NCI-H748 (cell line): ENCODE measurements around the gene BAIAP2L1.
"Not testable (repeated sequence)": the region's sequence is repeated elsewhere in the genome, so short reads cannot be mapped to it uniquely, and the experiment has no call there.

Experiments used
- DNase-seq: peaks from one replicate; lab custom pipeline; 2025; ENCODE audit not compliant: unreplicated experiment; lab: John Stamatoyannopoulos, UW

BAIAP2L1 gene

GRCh38 chr7:98323597-98324322 lies 77.1 kb downstream of the BAIAP2L1 start:
- no peak for DNase-seq

- DNase-seq, result no peak
Observed at GRCh38 chr7:98322331-98323270, 78.3 kb downstream of the BAIAP2L1 start.

GRCh38 chr7:98321301-98321700 lies 79.6 kb downstream of the BAIAP2L1 start:
- no peak for DNase-seq

GRCh38 chr7:98319176-98319575 lies 81.7 kb downstream of the BAIAP2L1 start:
- DNase-seq, result no peak

- no peak for DNase-seq
Observed at GRCh38 chr7:98317366-98318040, 83.4 kb downstream of the BAIAP2L1 start.

- DNase-seq, result not testable (repeated sequence)
Observed at GRCh38 chr7:98315994-98316527, 84.8 kb downstream of the BAIAP2L1 start.

- DNase-seq, result no peak
Observed at GRCh38 chr7:98315318-98315993, 85.4 kb downstream of the BAIAP2L1 start.

GRCh38 chr7:98314469-98314868 lies 86.4 kb downstream of the BAIAP2L1 start:
- DNase-seq, result no peak

- DNase-seq, result no peak
Observed at GRCh38 chr7:98312201-98312600, 88.7 kb downstream of the BAIAP2L1 start.

GRCh38 chr7:98309566-98309965 lies 91.3 kb downstream of the BAIAP2L1 start:
- no peak for DNase-seq

- no peak for DNase-seq
Observed at GRCh38 chr7:98307971-98308466, 92.9 kb downstream of the BAIAP2L1 start.

- no peak for DNase-seq
Observed at GRCh38 chr7:98305951-98306535, 94.8 kb downstream of the BAIAP2L1 start.

- no peak for DNase-seq
Observed at GRCh38 chr7:98303906-98304305, 97.0 kb downstream of the BAIAP2L1 start.

- no peak for DNase-seq
Observed at GRCh38 chr7:98303176-98303865, 97.6 kb downstream of the BAIAP2L1 start.

GRCh38 chr7:98301693-98302470 lies 99.0 kb downstream of the BAIAP2L1 start:
- DNase-seq, result no peak

- DNase-seq, result no peak
Observed at GRCh38 chr7:98300595-98301372, 100.1 kb downstream of the BAIAP2L1 start.

GRCh38 chr7:98297626-98298286 lies 103.1 kb downstream of the BAIAP2L1 start:
- DNase-seq, result no peak
